GM19239 (cell line): ENCODE data around the gene NKX2-8.

Source experiments
- DNase-seq: peaks from one replicate; pipeline ENCODE4 v3.0.0; 2011; ENCODE audit warnings: low spot score; ENCODE audit not compliant: insufficient read length
- FAIRE-seq: peaks from 2 replicates; lab custom pipeline; 2011; peaks lifted over from hg19 to GRCh38; lab: Jason Lieb, UNC

Gene NKX2-8

GRCh38 chr14:36582011-36582873, at the start of gene NKX2-8:
TSS of gene NKX2-8 (minus strand) at chr14:36582614. CDS start at chr14:36582389, 225 bp downstream.
- no peak for FAIRE-seq
- DNase-seq: no peak

- no peak for DNase-seq
- FAIRE-seq: no peak
These were observed 45.6 kb upstream of the NKX2-8 start for GRCh38 chr14:36627981-36628380.

- no peak for DNase-seq
- FAIRE-seq: no peak
These were observed 43.7 kb upstream of the NKX2-8 start for GRCh38 chr14:36626151-36626550.

- FAIRE-seq: no peak
- no peak for DNase-seq
These were observed 43.0 kb upstream of the NKX2-8 start for GRCh38 chr14:36625436-36625835.

- no peak for FAIRE-seq
These were observed 42.6 kb upstream of the NKX2-8 start for GRCh38 chr14:36625014-36625413.

GRCh38 chr14:36619853-36620252, 37.4 kb upstream of the NKX2-8 start:
- FAIRE-seq: no peak
- DNase-seq: no peak

More at GRCh38 chr14:36625014-36625413, 42.6 kb upstream of the NKX2-8 start:
- DNase-seq: no peak

- no peak for FAIRE-seq
- DNase-seq: no peak
These were observed 36.7 kb upstream of the NKX2-8 start for GRCh38 chr14:36619131-36619530.

GRCh38 chr14:36618641-36619040, 36.2 kb upstream of the NKX2-8 start:
- no peak for FAIRE-seq
- DNase-seq: no peak

- DNase-seq (no peak), FAIRE-seq (no peak)
These were observed 35.4 kb upstream of the NKX2-8 start for GRCh38 chr14:36617824-36618223.

- FAIRE-seq (no peak), DNase-seq (no peak)
These were observed 23.1 kb upstream of the NKX2-8 start for GRCh38 chr14:36605506-36605857.

- peak; percentile 91 for FAIRE-seq
These were observed 22.5 kb upstream of the NKX2-8 start for GRCh38 chr14:36604757-36605505.

GRCh38 chr14:36600431-36600830, 18.0 kb upstream of the NKX2-8 start:
- DNase-seq (no peak), FAIRE-seq (no peak)

More at GRCh38 chr14:36604757-36605505, 22.5 kb upstream of the NKX2-8 start:
- peak; percentile 42 for DNase-seq

GRCh38 chr14:36591482-36591881, 9.1 kb upstream of the NKX2-8 start:
- no peak for FAIRE-seq
- no peak for DNase-seq

- FAIRE-seq: no peak
- no peak for DNase-seq
These were observed 6.4 kb upstream of the NKX2-8 start for GRCh38 chr14:36588788-36589187.

GRCh38 chr14:36588119-36588518, 5.7 kb upstream of the NKX2-8 start:
- no peak for DNase-seq
- no peak for FAIRE-seq

- FAIRE-seq: no peak
- no peak for DNase-seq
These were observed 2.7 kb upstream of the NKX2-8 start for GRCh38 chr14:36585100-36585499.

- DNase-seq (no peak), FAIRE-seq (no peak)
These were observed 1.7 kb upstream of the NKX2-8 start for GRCh38 chr14:36583893-36584811.

GRCh38 chr14:36583242-36583892, 953 bp upstream of the NKX2-8 start:
- FAIRE-seq: no peak
- no peak for DNase-seq

GRCh38 chr14:36582874-36583241, 444 bp upstream of the NKX2-8 start:
- FAIRE-seq: no peak
- DNase-seq: no peak
